ENCODE measurements around the gene BICC1. TPM values are rescaled to one million over a fixed set of nuclear protein-coding genes. Genes with fewer than 3 reads are reported as not detected.

Gene BICC1
- total and polyA plus RNA-seq, 4 donors = 5.9 to 54.2 (median 22.2) TPM

DNA sequence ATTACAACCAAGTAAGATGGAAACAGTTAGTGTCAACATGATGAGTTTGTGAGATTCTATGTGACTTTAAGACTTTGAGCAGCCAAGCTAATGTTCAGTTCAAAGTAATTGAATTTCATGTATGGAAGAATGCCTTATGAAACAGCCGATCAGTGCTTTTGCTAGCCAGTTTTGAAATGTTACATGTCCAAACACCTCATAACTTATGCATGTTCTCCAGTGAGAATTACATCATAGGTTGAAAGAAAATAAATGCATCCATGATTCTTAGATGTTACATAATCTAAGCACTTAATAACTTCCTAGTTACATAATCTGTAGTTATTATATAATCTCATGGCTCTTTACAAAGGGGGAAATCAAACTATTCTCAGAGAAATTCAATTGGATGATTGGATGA lies 211.3 kb downstream of the BICC1 start:
- H3K9me3 ChIP-seq (ENCODE audit: control insufficient read depth, insufficient read depth, low read length) = peaks cover 4% of the 10 kb centered on the region
- no peaks in the 10 kb centered on the region for H3K27me3 ChIP-seq (ENCODE audit: control insufficient read depth, insufficient read depth, low read length)
- no peaks in the 10 kb centered on the region for H3K36me3 ChIP-seq (ENCODE audit: control insufficient read depth, insufficient read depth, low read length)
- WGBS (ENCODE audit: insufficient coverage) = no CpG with 5 or more reads among the region's 1 CpG
- no peak overlapping the region for H3K27ac ChIP-seq (ENCODE audit: low read depth, low read length)
- no peak overlapping the region for H3K4me3 ChIP-seq (ENCODE audit: low read depth, low read length)
- no peaks in the 10 kb centered on the region for H3K4me1 ChIP-seq (ENCODE audit: control insufficient read depth, insufficient read depth, low read length)
- DNase-seq (ENCODE audit: low read depth in 4 of 6, low spot score in 6 of 6) = no peak

DNA sequence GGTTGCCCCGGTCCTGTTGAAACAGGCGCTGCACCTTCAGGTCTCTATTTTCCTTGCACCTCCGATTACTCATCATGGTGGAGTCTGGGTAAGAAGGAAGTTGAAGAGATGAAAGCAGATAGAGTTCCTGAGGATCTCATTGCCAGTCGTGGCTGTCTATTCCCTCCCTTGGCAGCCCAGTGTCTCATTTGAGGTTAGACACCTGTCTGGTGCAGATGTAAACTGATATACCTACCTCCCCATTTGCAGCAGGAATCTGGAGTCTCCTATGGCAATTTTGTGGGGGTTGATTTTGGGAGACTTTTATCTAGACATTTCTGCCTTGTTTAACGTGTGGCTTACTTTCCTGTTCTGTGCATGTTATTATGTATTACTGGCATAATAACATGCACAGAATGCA lies 212.1 kb downstream of the BICC1 start:
- no peaks in the 10 kb centered on the region for H3K27me3 ChIP-seq (ENCODE audit: control insufficient read depth, insufficient read depth, low read length)
- H3K36me3 ChIP-seq (ENCODE audit: control insufficient read depth, insufficient read depth, low read length) = no peaks in the 10 kb centered on the region
- no peak overlapping the region for H3K4me3 ChIP-seq (ENCODE audit: low read depth, low read length)
- 94% methylated on average over 2 of the region's 5 CpGs for WGBS (ENCODE audit: insufficient coverage)
- no peaks in the 10 kb centered on the region for H3K4me1 ChIP-seq (ENCODE audit: control insufficient read depth, insufficient read depth, low read length)
- H3K27ac ChIP-seq (ENCODE audit: low read depth, low read length) = no peak overlapping the region
- no peak for DNase-seq (ENCODE audit: low read depth in 4 of 6, low spot score in 6 of 6)
- H3K9me3 ChIP-seq (ENCODE audit: control insufficient read depth, insufficient read depth, low read length) = peaks cover 5% of the 10 kb centered on the region

DNA sequence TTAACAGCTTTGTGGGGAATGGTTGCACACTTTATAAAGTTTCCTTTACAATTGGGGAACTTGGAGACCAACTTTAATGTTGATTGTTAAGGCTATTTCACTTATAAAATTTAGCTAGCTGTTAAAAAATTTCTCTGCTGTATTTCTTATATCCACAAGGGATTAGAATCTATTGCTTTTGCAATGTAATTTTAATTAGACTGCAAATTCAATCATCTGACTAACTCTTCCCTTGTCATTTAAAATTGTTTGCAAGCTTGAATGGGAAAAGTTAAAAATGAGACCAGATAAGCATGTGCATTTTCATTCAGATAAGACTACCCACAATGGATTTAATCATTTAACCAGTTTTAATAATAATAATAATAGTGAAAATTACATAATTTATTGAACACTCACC lies 213.2 kb downstream of the BICC1 start:
- peaks cover 7% of the 10 kb centered on the region for H3K9me3 ChIP-seq (ENCODE audit: control insufficient read depth, insufficient read depth, low read length)
- no peaks in the 10 kb centered on the region for H3K36me3 ChIP-seq (ENCODE audit: control insufficient read depth, insufficient read depth, low read length)
- H3K27ac ChIP-seq (ENCODE audit: low read depth, low read length) = no peak overlapping the region
- no peaks in the 10 kb centered on the region for H3K4me1 ChIP-seq (ENCODE audit: control insufficient read depth, insufficient read depth, low read length)
- DNase-seq (ENCODE audit: low read depth in 4 of 6, low spot score in 6 of 6) = peak in 1 of 6 donors; percentile 60
- H3K4me3 ChIP-seq (ENCODE audit: low read depth, low read length) = no peak overlapping the region
- no peaks in the 10 kb centered on the region for H3K27me3 ChIP-seq (ENCODE audit: control insufficient read depth, insufficient read depth, low read length)

DNA sequence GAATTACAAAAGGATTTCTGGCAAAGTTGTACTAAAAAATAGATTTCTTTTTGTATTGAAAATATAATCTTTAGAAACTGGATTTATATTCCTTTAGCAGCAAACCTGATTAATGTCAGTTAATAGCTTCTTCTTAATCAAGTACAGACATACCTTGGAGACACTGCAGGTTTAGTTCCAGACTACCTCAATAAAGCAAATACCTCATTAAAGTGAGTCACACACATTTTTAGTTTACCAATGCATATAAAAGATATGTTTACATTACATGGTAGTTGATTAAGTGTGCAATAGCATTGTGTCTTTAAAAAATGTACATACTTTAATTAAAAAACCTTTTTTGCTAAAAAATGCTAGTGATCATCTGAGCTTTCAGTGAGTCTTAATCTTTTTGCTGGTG lies 215.0 kb downstream of the BICC1 start:
- Histone ChIP-seq H3K9me3 (ENCODE audit: control insufficient read depth, insufficient read depth, low read length) (peaks cover 14% of the 10 kb centered on the region), H3K36me3 (ENCODE audit: control insufficient read depth, insufficient read depth, low read length) (no peaks in the 10 kb centered on the region), H3K27ac (ENCODE audit: low read depth, low read length) (no peak overlapping the region), H3K4me3 (ENCODE audit: low read depth, low read length) (no peak overlapping the region), H3K27me3 (ENCODE audit: control insufficient read depth, insufficient read depth, low read length) (no peaks in the 10 kb centered on the region), H3K4me1 (ENCODE audit: control insufficient read depth, insufficient read depth, low read length) (no peaks in the 10 kb centered on the region)
- no peak for DNase-seq (ENCODE audit: low read depth in 4 of 6, low spot score in 6 of 6)

DNA sequence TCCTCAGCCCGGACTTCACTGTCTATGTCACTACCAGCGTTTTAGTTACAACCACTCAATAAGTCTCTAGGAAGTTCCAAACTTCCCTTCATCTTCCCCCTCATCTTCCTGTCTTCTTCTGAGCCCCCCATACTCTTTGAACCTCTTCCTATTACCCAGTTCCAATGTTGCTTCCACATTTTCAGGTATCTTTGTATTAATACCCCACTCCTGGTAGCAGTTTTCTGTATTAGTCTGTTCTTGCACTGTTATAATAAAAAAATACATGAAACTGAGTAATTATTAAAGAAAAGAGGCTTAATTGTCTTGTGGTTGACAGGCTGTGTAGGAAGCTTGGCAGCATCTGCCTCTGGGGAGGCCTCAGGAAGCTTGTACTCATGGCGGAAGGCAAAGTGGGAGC lies 218.6 kb downstream of the BICC1 start:
- Histone ChIP-seq H3K4me1 (ENCODE audit: control insufficient read depth, insufficient read depth, low read length) (no peaks in the 10 kb centered on the region), H3K36me3 (ENCODE audit: control insufficient read depth, insufficient read depth, low read length) (no peaks in the 10 kb centered on the region), H3K27me3 (ENCODE audit: control insufficient read depth, insufficient read depth, low read length) (no peaks in the 10 kb centered on the region), H3K27ac (ENCODE audit: low read depth, low read length) (no peak overlapping the region), H3K4me3 (ENCODE audit: low read depth, low read length) (no peak overlapping the region), H3K9me3 (ENCODE audit: control insufficient read depth, insufficient read depth, low read length) (peaks cover 14% of the 10 kb centered on the region)
- WGBS (ENCODE audit: insufficient coverage) = 94% methylated on average over 3 of the region's 3 CpGs
- no peak for DNase-seq (ENCODE audit: low read depth in 4 of 6, low spot score in 6 of 6)

DNA sequence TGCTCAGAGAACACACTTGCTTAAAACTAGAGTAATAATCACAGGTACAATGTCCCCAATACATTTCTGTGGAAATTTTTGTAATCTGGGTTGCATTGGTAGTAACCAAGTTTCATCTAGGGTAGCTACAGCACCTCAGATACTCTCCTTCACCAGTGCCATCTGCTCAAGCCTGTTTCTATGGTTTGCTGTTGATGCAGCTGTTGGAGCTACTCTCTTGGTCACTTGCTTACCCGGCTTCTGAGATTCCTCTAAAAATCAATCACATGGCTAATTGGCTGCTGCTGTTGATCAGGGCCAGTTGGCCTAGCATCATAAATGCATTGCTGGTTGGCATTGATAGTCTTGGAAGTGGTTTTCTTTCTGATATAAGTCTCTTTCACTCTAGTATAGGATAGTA lies 220.8 kb downstream of the BICC1 start:
- DNase-seq (ENCODE audit: low read depth in 4 of 6, low spot score in 6 of 6) = no peak
- no peak overlapping the region for H3K4me3 ChIP-seq (ENCODE audit: low read depth, low read length)
- no CpG with 5 or more reads among the region's 1 CpG for WGBS (ENCODE audit: insufficient coverage)
- H3K36me3 ChIP-seq (ENCODE audit: control insufficient read depth, insufficient read depth, low read length) = no peaks in the 10 kb centered on the region
- H3K9me3 ChIP-seq (ENCODE audit: control insufficient read depth, insufficient read depth, low read length) = peaks cover 11% of the 10 kb centered on the region
- no peaks in the 10 kb centered on the region for H3K27me3 ChIP-seq (ENCODE audit: control insufficient read depth, insufficient read depth, low read length)
- no peak overlapping the region for H3K27ac ChIP-seq (ENCODE audit: low read depth, low read length)
- no peaks in the 10 kb centered on the region for H3K4me1 ChIP-seq (ENCODE audit: control insufficient read depth, insufficient read depth, low read length)

DNA sequence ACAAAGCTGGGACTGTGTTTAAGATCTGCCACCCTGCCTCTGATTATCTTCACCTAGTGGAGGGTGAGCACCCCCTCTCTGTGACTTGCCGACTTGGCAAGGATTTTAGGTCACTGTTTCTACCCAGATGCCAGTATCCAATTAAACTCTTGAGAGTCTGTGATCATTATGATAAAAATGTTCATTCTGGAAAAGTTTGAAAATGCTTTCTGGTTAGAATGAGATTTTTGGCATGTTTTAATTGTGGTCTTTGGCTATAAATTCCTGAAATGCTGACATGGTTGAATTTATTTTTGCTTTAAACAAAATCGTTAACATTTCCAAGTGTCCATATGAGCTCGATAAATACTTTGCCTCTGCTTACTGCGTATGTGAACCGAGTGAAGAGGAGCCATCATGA lies 221.4 kb downstream of the BICC1 start:
- WGBS (ENCODE audit: insufficient coverage) = 72% methylated on average over 4 of the region's 5 CpGs
- Histone ChIP-seq H3K4me3 (ENCODE audit: low read depth, low read length) (no peak overlapping the region), H3K36me3 (ENCODE audit: control insufficient read depth, insufficient read depth, low read length) (no peaks in the 10 kb centered on the region), H3K4me1 (ENCODE audit: control insufficient read depth, insufficient read depth, low read length) (no peaks in the 10 kb centered on the region), H3K9me3 (ENCODE audit: control insufficient read depth, insufficient read depth, low read length) (peaks cover 10% of the 10 kb centered on the region), H3K27me3 (ENCODE audit: control insufficient read depth, insufficient read depth, low read length) (no peaks in the 10 kb centered on the region), H3K27ac (ENCODE audit: low read depth, low read length) (no peak overlapping the region)
- DNase-seq (ENCODE audit: low read depth in 4 of 6, low spot score in 6 of 6) = peak in 1 of 6 donors; percentile 50

DNA sequence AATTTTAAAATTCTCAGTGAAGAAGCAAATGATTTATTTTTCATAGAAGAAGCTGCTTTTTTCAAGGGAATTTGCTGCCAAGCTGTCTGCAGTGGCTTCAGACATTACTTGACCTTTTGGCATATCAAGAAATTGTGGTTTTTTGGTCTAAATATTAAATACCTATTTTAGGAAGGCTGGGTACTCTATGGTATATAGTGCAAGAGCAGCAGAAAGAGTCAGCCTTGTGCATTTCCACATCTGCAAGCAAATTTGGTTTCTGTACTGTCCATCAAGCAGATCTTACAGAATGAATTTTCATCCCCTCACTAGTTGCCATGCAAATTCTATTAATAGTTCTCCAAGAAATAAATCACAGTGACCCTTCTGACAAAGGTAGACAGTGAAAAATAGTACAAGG lies 222.0 kb downstream of the BICC1 start:
- Histone ChIP-seq H3K4me3 (ENCODE audit: low read depth, low read length) (no peak overlapping the region), H3K36me3 (ENCODE audit: control insufficient read depth, insufficient read depth, low read length) (no peaks in the 10 kb centered on the region), H3K27me3 (ENCODE audit: control insufficient read depth, insufficient read depth, low read length) (no peaks in the 10 kb centered on the region), H3K4me1 (ENCODE audit: control insufficient read depth, insufficient read depth, low read length) (no peaks in the 10 kb centered on the region), H3K9me3 (ENCODE audit: control insufficient read depth, insufficient read depth, low read length) (peaks cover 9% of the 10 kb centered on the region), H3K27ac (ENCODE audit: low read depth, low read length) (no peak overlapping the region)
- DNase-seq (ENCODE audit: low read depth in 4 of 6, low spot score in 6 of 6) = no peak

DNA sequence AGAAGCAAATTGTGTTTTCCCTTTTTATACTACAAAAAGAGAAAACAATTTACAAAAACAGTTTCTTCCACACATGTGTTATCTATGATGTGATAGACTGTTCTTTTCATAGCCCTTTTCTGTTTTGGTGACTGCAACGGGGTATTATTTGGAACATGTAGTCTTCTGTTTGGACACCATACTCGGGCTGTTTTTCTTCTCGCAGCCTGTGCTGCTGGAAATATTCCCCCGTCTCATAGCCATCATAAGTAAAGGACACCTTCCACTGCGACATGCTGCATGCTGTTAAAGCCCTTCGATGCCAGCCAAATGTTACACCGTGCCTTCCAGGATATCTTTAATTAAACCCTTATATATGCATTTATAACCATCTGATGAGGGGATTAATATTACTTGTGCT lies 222.4 kb downstream of the BICC1 start:
- no peak overlapping the region for H3K27ac ChIP-seq (ENCODE audit: low read depth, low read length)

DNA sequence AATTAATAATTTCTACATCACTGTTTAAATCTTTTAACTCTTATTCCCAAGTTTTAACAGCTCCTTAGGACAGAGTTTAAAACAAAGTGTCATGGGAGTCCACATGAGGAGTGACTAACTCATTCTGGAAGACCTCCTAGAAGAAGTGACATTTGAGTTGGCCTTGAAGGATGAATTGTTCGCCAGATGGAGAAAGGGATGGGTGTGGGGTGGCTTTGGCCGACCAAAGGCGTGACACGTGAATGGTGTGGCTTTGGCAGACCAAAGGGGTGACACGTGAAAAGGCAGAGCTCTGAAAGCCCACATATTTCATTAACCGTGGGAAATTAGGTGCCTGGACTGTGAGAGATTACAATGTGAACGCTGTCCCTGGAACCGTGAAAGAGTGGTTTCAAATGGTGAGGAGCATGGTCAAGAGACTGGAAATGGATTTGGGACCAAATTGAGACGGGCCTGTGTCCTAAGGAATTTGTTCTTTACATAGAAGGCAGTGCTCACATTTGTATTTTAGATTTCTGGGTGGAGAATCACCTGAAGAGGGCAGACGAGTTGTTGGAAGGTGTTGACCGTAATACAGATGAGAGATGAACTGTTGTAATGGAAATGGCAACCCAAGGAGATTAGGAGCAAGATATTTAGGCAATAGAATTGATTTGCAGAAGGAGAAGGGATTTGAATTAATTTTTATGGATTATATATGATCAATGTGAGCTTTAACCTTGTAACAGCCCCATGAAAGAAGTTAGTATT lies 228.1 kb downstream of the BICC1 start:
- 95% methylated on average over 11 of the region's 11 CpGs for WGBS (ENCODE audit: insufficient coverage)
- DNase-seq (ENCODE audit: low read depth in 4 of 6, low spot score in 6 of 6) = no peak

More for the DNA sequence above, 222.4 kb downstream of the BICC1 start:
- no peaks in the 10 kb centered on the region for H3K27me3 ChIP-seq (ENCODE audit: control insufficient read depth, insufficient read depth, low read length)
- no peak for DNase-seq (ENCODE audit: low read depth in 4 of 6, low spot score in 6 of 6)
- no peaks in the 10 kb centered on the region for H3K36me3 ChIP-seq (ENCODE audit: control insufficient read depth, insufficient read depth, low read length)
- peaks cover 7% of the 10 kb centered on the region for H3K9me3 ChIP-seq (ENCODE audit: control insufficient read depth, insufficient read depth, low read length)
- H3K4me1 ChIP-seq (ENCODE audit: control insufficient read depth, insufficient read depth, low read length) = no peaks in the 10 kb centered on the region
- 72% methylated on average over 3 of the region's 7 CpGs for WGBS (ENCODE audit: insufficient coverage)
- H3K4me3 ChIP-seq (ENCODE audit: low read depth, low read length) = no peak overlapping the region

More for the DNA sequence above, 228.1 kb downstream of the BICC1 start:
- no peaks in the 10 kb centered on the region for H3K4me1 ChIP-seq (ENCODE audit: control insufficient read depth, insufficient read depth, low read length)
- no peaks in the 10 kb centered on the region for H3K36me3 ChIP-seq (ENCODE audit: control insufficient read depth, insufficient read depth, low read length)
- no peak overlapping the region for H3K4me3 ChIP-seq (ENCODE audit: low read depth, low read length)
- no peaks in the 10 kb centered on the region for H3K27me3 ChIP-seq (ENCODE audit: control insufficient read depth, insufficient read depth, low read length)
- H3K9me3 ChIP-seq (ENCODE audit: control insufficient read depth, insufficient read depth, low read length) = no peaks in the 10 kb centered on the region
- no peak overlapping the region for H3K27ac ChIP-seq (ENCODE audit: low read depth, low read length)

Data from spinal cord (tissue), 10 donors.